ENCODE measurements around the gene DDX47. TPM values are rescaled to one million over a fixed set of nuclear protein-coding genes. Genes with fewer than 3 reads are reported as not detected.
"Not testable (repeated sequence)": the region's sequence is repeated elsewhere in the genome, so short reads cannot be mapped to it uniquely, and the experiment has no call there.

DDX47 gene
- polyA plus RNA-seq, 1 donor = 46.3 TPM

DNA sequence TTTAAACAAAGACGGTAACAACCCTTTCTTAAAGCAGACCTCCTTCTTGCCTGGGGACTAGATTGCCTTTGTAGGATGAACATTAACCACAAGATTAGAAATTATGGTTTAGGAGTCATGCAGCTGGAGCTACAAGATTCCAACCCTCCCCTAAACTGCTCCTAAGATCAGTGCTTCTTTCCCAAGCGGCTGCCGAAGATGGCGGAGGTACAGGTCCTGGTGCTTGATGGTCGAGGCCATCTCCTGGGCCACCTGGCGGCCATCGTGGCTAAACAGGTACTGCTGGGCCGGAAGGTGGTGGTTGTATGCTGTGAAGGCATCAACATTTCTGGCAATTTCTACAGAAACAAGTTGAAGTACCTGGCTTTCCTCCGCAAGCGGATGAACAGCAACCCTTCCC is 62.2 kb downstream of the DDX47 start:
- DNase-seq = not testable (repeated sequence)

DNA sequence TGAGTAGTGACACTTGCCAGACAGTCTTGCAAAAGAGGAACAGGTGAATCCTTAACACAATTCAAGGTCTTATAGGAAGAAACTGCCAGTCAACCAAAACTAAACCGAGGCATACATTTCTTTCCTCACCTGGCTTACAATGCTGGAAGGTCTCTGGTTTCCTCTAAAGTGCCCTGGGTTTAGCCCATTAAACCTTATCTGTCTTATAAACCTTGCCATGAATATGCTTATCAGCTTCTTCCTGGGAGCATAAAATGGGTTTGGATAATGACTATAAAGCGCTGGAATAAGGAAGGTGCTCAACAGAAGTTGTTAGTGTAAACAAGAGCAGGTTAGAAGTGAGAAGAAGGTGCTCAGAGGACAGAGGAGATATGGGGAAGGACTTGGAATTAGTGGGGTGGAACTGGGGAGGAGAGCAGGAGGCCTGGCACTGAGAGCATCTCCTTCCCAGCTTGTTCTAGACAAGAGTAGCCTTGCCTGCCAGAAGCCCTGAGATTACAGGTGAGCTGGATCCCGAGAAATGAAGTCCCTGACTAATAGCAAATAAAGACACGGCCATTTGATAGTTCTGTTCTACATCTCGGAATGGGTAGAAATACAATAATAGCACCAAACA is 64.1 kb downstream of the DDX47 start:
- DNase-seq = no peak

DNA sequence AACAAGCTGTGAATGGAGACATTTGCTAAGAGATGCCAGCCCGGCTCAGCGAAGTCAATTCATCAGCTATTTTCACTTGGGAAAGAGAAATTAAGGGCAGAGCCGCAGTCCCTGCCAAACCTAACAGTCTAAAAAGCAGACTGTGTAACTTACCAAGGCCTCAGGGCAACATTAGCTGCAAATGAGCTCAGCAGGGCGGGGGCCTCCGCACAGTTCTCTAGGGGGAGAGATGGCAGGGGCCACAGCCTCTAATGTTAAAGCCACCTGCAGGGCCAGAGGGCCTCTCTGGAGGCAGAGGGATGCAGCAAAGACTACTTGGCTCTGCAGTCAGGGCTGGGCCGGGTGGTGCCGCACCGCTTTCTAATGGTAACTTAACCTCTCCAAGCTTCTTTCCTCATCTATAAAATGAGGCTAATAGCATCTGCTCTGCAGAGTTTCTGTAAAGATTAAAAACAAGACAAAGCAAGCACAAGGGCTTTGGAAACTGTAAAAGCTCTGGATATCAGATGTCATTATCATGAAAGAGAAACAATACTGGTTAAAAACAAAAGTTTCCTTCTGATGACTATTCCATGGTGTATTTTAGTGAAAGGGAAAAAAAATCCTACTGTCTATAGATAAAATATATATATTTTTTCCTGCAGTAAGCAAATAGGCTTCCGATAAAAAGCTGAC is 64.8 kb downstream of the DDX47 start:
- no peak for DNase-seq

Other genes starting within 250 kb of the DDX47 start
- gene CREBL2, start 201.5 kb upstream of the DDX47 start, polyA plus RNA-seq (ENCODE audit: insufficient read length) = 10.6 TPM
- gene GPR19, start 117.2 kb upstream of the DDX47 start, polyA plus RNA-seq (ENCODE audit: insufficient read length) = 0.61 TPM
- gene CDKN1B, start 96.0 kb upstream of the DDX47 start, polyA plus RNA-seq (ENCODE audit: insufficient read length) = 52.6 TPM
- 8.9 TPM for gene APOLD1, start 27.7 kb upstream of the DDX47 start, polyA plus RNA-seq (ENCODE audit: insufficient read length)
- 1.4 TPM for gene GPRC5A, start 78.2 kb downstream of the DDX47 start, polyA plus RNA-seq (ENCODE audit: insufficient read length)
- not detected for gene GPRC5D, start 138.8 kb downstream of the DDX47 start, polyA plus RNA-seq (ENCODE audit: insufficient read length)
- 43.8 TPM for gene HEBP1, start 186.9 kb downstream of the DDX47 start, polyA plus RNA-seq (ENCODE audit: insufficient read length)
- 4.1 TPM for gene FAM234B, start 231.0 kb downstream of the DDX47 start, polyA plus RNA-seq (ENCODE audit: insufficient read length)